SK-N-SH (cell line): Measurements from ENCODE around the gene PTGIS. TPM values are rescaled to one million over a fixed set of nuclear protein-coding genes. Genes with fewer than 3 reads are reported as not detected.

Experiments
- CTCF ChIA-PET: fragments of 300-600, 350-600 bp; formaldehyde crosslinking; extraction: SDS; loops from one replicate; lab custom pipeline; 2021; lab: Yijun Ruan, JAX
- POLR2A ChIA-PET: fragments of 350-600 bp; sonication (Branson Sonifier 250); formaldehyde crosslinking; extraction: SDS; loops from one replicate; lab custom pipeline; 2020; ENCODE audit warnings: antibody characterized with exemption, inconsistent platforms; lab: Yijun Ruan, JAX
- DNase-seq: peaks from one replicate; pipeline ENCODE4 v3.0.0; 2012
- H2AFZ ChIP-seq: fragments of 200-600 bp; sonication (generic); 2 replicates; pipeline ENCODE4 v1.8.1; 2016; ENCODE audit warnings: antibody characterized with exemption, mild to moderate bottlenecking, low read depth
- H3F3A ChIP-seq: fragments of 200-600 bp; sonication (generic); replicated peaks from 2 replicates; pipeline ENCODE3; 2016; ENCODE audit warnings: antibody characterized with exemption, mild to moderate bottlenecking; ENCODE audit not compliant: insufficient read depth
- H3K27ac ChIP-seq, 2 experiments: fragments of 200-500 bp in 1 of 2; fragments of 200-600 bp in 1 of 2; sonication (Bioruptor generic) in 1 of 2; sonication (generic), shearing (Covaris generic) in 1 of 2; 2 replicates each; pipeline versions ENCODE4 v1.5.1 to v1.6.1; 2014 to 2016; ENCODE audit warnings: low read depth in 2 of 2, inconsistent platforms in 1 of 2, low read length in 1 of 2, mild to moderate bottlenecking in 1 of 2, mixed read lengths in 1 of 2
- H3K27me3 ChIP-seq: fragments of 200-600 bp; sonication (generic), shearing (Covaris generic); 2 replicates; pipeline ENCODE4 v1.6.1; 2016; ENCODE audit warnings: mixed run types; ENCODE audit not compliant: insufficient read depth
- H3K36me3 ChIP-seq, 2 experiments: fragments of 200-500 bp in 1 of 2; fragments of 200-600 bp in 1 of 2; sonication (Bioruptor generic) in 1 of 2; sonication (generic) in 1 of 2; replicated peaks in 1 of 2; 2 replicates each; pipeline versions ENCODE3 to v1.5.1; 2014 to 2016; ENCODE audit warnings: low read length in 1 of 2, mild to moderate bottlenecking in 1 of 2; ENCODE audit not compliant: insufficient read depth in 2 of 2, control insufficient read depth in 1 of 2
- H3K4me1 ChIP-seq, 2 experiments: fragments of 200-500 bp in 1 of 2; fragments of 200-600 bp in 1 of 2; sonication (Bioruptor generic) in 1 of 2; sonication (generic), shearing (Covaris generic) in 1 of 2; 2 replicates each; pipeline versions ENCODE4 v1.5.1 to v1.6.1; 2014 to 2016; ENCODE audit warnings: low read depth in 1 of 2, low read length in 1 of 2, mixed run types in 1 of 2; ENCODE audit not compliant: insufficient read depth in 2 of 2, control insufficient read depth in 1 of 2
- H3K4me2 ChIP-seq: fragments of 200-600 bp; sonication (generic), shearing (Covaris generic); 2 replicates; pipeline ENCODE4 v1.6.1; 2017; ENCODE audit warnings: mixed run types
- H3K4me3 ChIP-seq, 2 experiments: fragments of 200-500 bp in 1 of 2; fragments of 200-600 bp in 1 of 2; sonication (Bioruptor generic) in 1 of 2; sonication (generic), shearing (Covaris generic) in 1 of 2; 2 replicates each; pipeline versions ENCODE4 v1.5.1 to v1.8.1; 2014 to 2016; ENCODE audit warnings: low read depth in 2 of 2, inconsistent platforms in 1 of 2, low read length in 1 of 2, mild to moderate bottlenecking in 1 of 2, mixed read lengths in 1 of 2, moderate library complexity in 1 of 2
- H3K79me2 ChIP-seq: fragments of 200-600 bp; sonication (generic); 2 replicates; pipeline ENCODE4 v1.8.1; 2017; ENCODE audit warnings: mild to moderate bottlenecking; ENCODE audit not compliant: insufficient read depth
- H3K9ac ChIP-seq: fragments of 200-600 bp; sonication (generic); 2 replicates; pipeline ENCODE4 v1.6.1; 2017; ENCODE audit warnings: mixed run types
- H3K9me2 ChIP-seq: fragments of 200-600 bp; sonication (generic); 2 replicates; pipeline ENCODE4 v1.6.1; 2017; ENCODE audit warnings: mixed run types
- H3K9me3 ChIP-seq: fragments of 200-600 bp; sonication (generic); 2 replicates; pipeline ENCODE4 v1.6.1; 2017; ENCODE audit warnings: mixed run types, mild to moderate bottlenecking, moderate library complexity
- H4K20me1 ChIP-seq: fragments of 200-600 bp; sonication (generic); 2 replicates; pipeline ENCODE4 v1.6.1; 2017; ENCODE audit warnings: mild to moderate bottlenecking, mixed run types; ENCODE audit not compliant: insufficient read depth
- EZH2phosphoT487 ChIP-seq: fragments of 200-600 bp; sonication (generic); IDR thresholded peaks from 2 replicates; pipeline ENCODE4 v1.6.1; 2017; ENCODE audit warnings: low read depth, mixed run types, mild to moderate bottlenecking, antibody characterized with exemption, moderate library complexity, borderline replicate concordance
- GATA2 ChIP-seq: sonication (generic); formaldehyde crosslinking; IDR thresholded peaks from 2 replicates; pipeline ENCODE4 v1.5.0; 2020; ENCODE audit warnings: mild to moderate bottlenecking, missing genetic modification reagents
- JUND ChIP-seq: IDR thresholded peaks from 2 replicates; pipeline ENCODE4 v1.4.0; 2012
- POLR2AphosphoS5 ChIP-seq: IDR thresholded peaks from 2 replicates; pipeline ENCODE4 v1.6.1; 2012; ENCODE audit warnings: low read depth, low read length
- RAD21 ChIP-seq: IDR thresholded peaks from 2 replicates; pipeline ENCODE4 v1.6.1; 2012; ENCODE audit warnings: mild to moderate bottlenecking, low read length
- SMC3 ChIP-seq: IDR thresholded peaks from 2 replicates; pipeline ENCODE4 v1.6.1; 2012; ENCODE audit warnings: low read depth, low read length, improper control_type of control experiment
- TCF12 ChIP-seq: IDR thresholded peaks from 2 replicates; pipeline ENCODE4 v1.4.0; 2012
- YY1 ChIP-seq: IDR thresholded peaks from 2 replicates; pipeline ENCODE4 v1.4.0; 2012; ENCODE audit warnings: low read depth, mild to moderate bottlenecking
- WGBS: methylation state at CpG from one replicate; pipeline ENCODE4 v1.1.6; 2017; ENCODE audit warnings: low lambda C conversion rate; 5-methylcytosine and 5-hydroxymethylcytosine counted together
- polyA plus RNA-seq, 3 experiments: library from polyadenylated mRNA; depleted of rRNA; stranded (reverse); fragments of >200 nt; gene quantifications; 2 replicates each; pipeline ENCODE4 v1.2.3, GENCODE V29; 2012
- TF ChIP-seq, protein P1 (sequence below): IDR thresholded peaks from 2 replicates; pipeline ENCODE4 v1.4.0; 2012; ENCODE audit warnings: low read depth, borderline replicate concordance
- TF ChIP-seq, protein P2 (sequence below): IDR thresholded peaks from 2 replicates; pipeline ENCODE4 v1.6.1; 2012; ENCODE audit warnings: mild to moderate bottlenecking, low read depth, low read length, moderate library complexity
- TF ChIP-seq, protein P3 (sequence below): IDR thresholded peaks from 2 replicates; pipeline ENCODE4 v1.4.0; 2012; ENCODE audit warnings: low read depth, borderline replicate concordance
- TF ChIP-seq, protein P4 (sequence below): fragments of 200-600 bp; sonication (generic); IDR thresholded peaks from 2 replicates; pipeline ENCODE4 v1.6.1; 2017; ENCODE audit warnings: antibody characterized with exemption, mild to moderate bottlenecking, moderate library complexity

Gene PTGIS
- polyA plus RNA-seq, 1 of the 3 experiments (the other 2 are of a cell fraction) = 1.0 TPM

DNA sequence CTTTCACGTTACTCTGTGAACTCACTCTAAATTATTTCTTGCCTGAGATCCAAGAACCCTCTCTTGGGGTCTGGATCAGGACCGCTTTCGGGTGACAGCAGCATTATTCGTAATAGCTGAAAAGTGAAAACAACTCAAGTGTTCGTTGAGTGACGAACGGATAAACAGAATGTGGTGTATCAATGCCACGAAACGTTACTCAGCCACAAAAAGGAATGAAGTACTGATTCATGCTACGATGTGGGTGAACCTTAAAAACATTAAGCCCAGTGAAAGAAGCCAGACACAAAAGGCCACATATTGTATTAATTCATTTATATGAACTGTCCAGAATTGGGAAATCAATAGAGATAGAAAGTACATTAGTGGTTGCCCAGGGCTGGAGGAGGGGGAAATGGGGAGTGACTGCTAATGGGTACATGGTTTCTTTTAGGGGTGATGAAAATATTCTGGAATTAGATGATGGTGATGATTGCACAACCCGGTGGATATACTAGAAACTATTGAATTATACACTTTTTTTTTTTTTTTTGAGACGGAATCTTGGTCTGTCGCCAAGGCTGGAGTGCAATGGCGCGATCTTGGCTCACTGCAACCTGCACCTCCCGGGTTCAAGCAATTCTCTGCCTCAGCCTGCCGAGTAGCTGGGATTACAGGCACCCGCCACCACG lies 8.4 kb downstream of the PTGIS start:
- CTCF ChIA-PET = interaction anchor here (3.0 to 12.1 kb wide), 2 partner anchors 18 to 19 kb away, joined by 11 to 126 read pairs; no protein-coding TSS in a partner anchor
- 78% methylated on average over 19 of the region's 19 CpGs for WGBS
- H3F3A ChIP-seq = peaks cover 14% of the 10 kb centered on the region
- H3K79me2 ChIP-seq = no peaks in the 10 kb centered on the region
- no peaks in the 10 kb centered on the region for H3K27me3 ChIP-seq
- no peak overlapping the region for H3K4me2 ChIP-seq
- no peaks in the 10 kb centered on the region for H3K9me2 ChIP-seq
- H3K9ac ChIP-seq = no peak overlapping the region
- no peak overlapping the region for H3K4me3 ChIP-seq
- H3K4me1 ChIP-seq = 0 out of 4 replicates have a peak, but pooled peaks cover 0 to 4% of the 10 kb centered on the region in 2 experiments
- H3K27ac ChIP-seq = no peak overlapping the region
- POLR2A ChIA-PET = no interaction called here
- no peaks in the 10 kb centered on the region for H4K20me1 ChIP-seq
- no peak for DNase-seq
- H2AFZ ChIP-seq = no peak overlapping the region
- TF ChIP-seq TCF12 (peak; percentile 26; the same call in 1 of the 2 replicates), GATA2 (CRISPR knock-in tag) (no peak), POLR2AphosphoS5 (peak; percentile 29; the same call in 1 of the 2 replicates)
- H3K36me3 ChIP-seq = no peaks in the 10 kb centered on the region
- H3K9me3 ChIP-seq = 0 out of 2 replicates have a peak, but pooled peaks cover 4% of the 10 kb centered on the region

- H4K20me1 ChIP-seq = no peaks in the 10 kb centered on the region
- CTCF ChIA-PET = interaction anchor here (0.9 to 12.1 kb wide), 4 partner anchors 18 to 238 kb away, joined by 3 to 126 read pairs (median 4); no protein-coding TSS in a partner anchor
- no peak overlapping the region for H3K4me2 ChIP-seq
- H3K4me1 ChIP-seq = 0 out of 4 replicates have a peak, but pooled peaks cover 0 to 4% of the 10 kb centered on the region in 2 experiments
- POLR2A ChIA-PET = no interaction called here
- no peaks in the 10 kb centered on the region for H3K27me3 ChIP-seq
- H3F3A ChIP-seq = peaks cover 12% of the 10 kb centered on the region
- H3K9me3 ChIP-seq = 0 out of 2 replicates have a peak, but pooled peaks cover 4% of the 10 kb centered on the region
- H3K9me2 ChIP-seq = no peaks in the 10 kb centered on the region
- no peak overlapping the region for H3K27ac ChIP-seq
- no peaks in the 10 kb centered on the region for H3K36me3 ChIP-seq
- no peak overlapping the region for H3K9ac ChIP-seq
- no peak overlapping the region for H3K4me3 ChIP-seq
- TF ChIP-seq, protein P1, sequence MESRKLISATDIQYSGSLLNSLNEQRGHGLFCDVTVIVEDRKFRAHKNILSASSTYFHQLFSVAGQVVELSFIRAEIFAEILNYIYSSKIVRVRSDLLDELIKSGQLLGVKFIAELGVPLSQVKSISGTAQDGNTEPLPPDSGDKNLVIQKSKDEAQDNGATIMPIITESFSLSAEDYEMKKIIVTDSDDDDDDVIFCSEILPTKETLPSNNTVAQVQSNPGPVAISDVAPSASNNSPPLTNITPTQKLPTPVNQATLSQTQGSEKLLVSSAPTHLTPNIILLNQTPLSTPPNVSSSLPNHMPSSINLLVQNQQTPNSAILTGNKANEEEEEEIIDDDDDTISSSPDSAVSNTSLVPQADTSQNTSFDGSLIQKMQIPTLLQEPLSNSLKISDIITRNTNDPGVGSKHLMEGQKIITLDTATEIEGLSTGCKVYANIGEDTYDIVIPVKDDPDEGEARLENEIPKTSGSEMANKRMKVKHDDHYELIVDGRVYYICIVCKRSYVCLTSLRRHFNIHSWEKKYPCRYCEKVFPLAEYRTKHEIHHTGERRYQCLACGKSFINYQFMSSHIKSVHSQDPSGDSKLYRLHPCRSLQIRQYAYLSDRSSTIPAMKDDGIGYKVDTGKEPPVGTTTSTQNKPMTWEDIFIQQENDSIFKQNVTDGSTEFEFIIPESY = no peak
- TF ChIP-seq POLR2AphosphoS5 (no peak), YY1 (no peak), RAD21 (no peak), SMC3 (no peak), TCF12 (no peak), EZH2phosphoT487 (no peak), JUND (no peak)
- TF ChIP-seq, protein P2, sequence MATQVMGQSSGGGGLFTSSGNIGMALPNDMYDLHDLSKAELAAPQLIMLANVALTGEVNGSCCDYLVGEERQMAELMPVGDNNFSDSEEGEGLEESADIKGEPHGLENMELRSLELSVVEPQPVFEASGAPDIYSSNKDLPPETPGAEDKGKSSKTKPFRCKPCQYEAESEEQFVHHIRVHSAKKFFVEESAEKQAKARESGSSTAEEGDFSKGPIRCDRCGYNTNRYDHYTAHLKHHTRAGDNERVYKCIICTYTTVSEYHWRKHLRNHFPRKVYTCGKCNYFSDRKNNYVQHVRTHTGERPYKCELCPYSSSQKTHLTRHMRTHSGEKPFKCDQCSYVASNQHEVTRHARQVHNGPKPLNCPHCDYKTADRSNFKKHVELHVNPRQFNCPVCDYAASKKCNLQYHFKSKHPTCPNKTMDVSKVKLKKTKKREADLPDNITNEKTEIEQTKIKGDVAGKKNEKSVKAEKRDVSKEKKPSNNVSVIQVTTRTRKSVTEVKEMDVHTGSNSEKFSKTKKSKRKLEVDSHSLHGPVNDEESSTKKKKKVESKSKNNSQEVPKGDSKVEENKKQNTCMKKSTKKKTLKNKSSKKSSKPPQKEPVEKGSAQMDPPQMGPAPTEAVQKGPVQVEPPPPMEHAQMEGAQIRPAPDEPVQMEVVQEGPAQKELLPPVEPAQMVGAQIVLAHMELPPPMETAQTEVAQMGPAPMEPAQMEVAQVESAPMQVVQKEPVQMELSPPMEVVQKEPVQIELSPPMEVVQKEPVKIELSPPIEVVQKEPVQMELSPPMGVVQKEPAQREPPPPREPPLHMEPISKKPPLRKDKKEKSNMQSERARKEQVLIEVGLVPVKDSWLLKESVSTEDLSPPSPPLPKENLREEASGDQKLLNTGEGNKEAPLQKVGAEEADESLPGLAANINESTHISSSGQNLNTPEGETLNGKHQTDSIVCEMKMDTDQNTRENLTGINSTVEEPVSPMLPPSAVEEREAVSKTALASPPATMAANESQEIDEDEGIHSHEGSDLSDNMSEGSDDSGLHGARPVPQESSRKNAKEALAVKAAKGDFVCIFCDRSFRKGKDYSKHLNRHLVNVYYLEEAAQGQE = no peak
- TF ChIP-seq, protein P3, sequence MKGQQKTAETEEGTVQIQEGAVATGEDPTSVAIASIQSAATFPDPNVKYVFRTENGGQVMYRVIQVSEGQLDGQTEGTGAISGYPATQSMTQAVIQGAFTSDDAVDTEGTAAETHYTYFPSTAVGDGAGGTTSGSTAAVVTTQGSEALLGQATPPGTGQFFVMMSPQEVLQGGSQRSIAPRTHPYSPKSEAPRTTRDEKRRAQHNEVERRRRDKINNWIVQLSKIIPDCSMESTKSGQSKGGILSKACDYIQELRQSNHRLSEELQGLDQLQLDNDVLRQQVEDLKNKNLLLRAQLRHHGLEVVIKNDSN = no peak
- TF ChIP-seq, protein P4, sequence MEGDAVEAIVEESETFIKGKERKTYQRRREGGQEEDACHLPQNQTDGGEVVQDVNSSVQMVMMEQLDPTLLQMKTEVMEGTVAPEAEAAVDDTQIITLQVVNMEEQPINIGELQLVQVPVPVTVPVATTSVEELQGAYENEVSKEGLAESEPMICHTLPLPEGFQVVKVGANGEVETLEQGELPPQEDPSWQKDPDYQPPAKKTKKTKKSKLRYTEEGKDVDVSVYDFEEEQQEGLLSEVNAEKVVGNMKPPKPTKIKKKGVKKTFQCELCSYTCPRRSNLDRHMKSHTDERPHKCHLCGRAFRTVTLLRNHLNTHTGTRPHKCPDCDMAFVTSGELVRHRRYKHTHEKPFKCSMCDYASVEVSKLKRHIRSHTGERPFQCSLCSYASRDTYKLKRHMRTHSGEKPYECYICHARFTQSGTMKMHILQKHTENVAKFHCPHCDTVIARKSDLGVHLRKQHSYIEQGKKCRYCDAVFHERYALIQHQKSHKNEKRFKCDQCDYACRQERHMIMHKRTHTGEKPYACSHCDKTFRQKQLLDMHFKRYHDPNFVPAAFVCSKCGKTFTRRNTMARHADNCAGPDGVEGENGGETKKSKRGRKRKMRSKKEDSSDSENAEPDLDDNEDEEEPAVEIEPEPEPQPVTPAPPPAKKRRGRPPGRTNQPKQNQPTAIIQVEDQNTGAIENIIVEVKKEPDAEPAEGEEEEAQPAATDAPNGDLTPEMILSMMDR = no peak
- no peak for DNase-seq
- H3K79me2 ChIP-seq = no peaks in the 10 kb centered on the region
- no peak overlapping the region for H2AFZ ChIP-seq
- WGBS = 75% methylated on average over 8 of the region's 8 CpGs
Observed at GRCh38 chr20:49558826-49559225, 9.1 kb downstream of the PTGIS start.
